Lower leg skin (tissue), 3 donors: ENCODE results near the gene SLC48A1.

Source experiments
- CTCF ChIP-seq, 3 donors: fragments of 450-650 bp; IDR thresholded peaks; one replicate each; pipeline ENCODE4 v1.5.1; 2016; ENCODE audit warnings: antibody characterized with exemption in 3 of 3, mild to moderate bottlenecking in 3 of 3, moderate library complexity in 2 of 3
- POLR2A ChIP-seq, 2 donors: fragments of 450-650 bp; IDR thresholded peaks; one replicate each; pipeline ENCODE4 v1.6.1; 2016 to 2017; ENCODE audit warnings: antibody characterized with exemption in 2 of 2, mild to moderate bottlenecking in 1 of 2, moderate library complexity in 1 of 2

GRCh38 chr12:47750916-47751470, 22.0 kb upstream of the SLC48A1 start:
- no peak for TF ChIP-seq POLR2A (IDR thresholded peaks at IDR 0.05)
- TF ChIP-seq CTCF (IDR thresholded peaks at IDR 0.05), result no peak
